Measurements from ENCODE around the gene INVS.

DNA sequence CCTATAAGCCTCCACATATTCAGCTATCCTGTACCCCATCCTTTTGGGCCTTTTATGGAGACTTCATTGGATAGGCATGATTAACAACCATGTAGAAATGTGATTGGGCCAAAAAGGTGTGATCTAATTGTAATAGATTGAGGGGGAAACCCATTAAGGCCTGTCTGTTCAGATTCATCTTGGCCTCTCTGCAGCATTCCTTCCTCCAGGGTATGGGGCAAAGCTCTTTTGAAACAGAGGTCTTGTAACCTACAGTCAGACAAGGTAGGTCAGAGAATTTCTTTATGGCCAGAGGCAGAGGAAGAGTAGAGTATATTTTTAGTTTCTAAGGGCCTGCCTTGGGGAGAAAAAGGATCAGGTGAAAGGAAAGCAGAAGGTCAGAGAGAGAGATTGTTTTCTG is 98.5 kb downstream of the INVS start:
- TF ChIP-seq, protein P1, sequence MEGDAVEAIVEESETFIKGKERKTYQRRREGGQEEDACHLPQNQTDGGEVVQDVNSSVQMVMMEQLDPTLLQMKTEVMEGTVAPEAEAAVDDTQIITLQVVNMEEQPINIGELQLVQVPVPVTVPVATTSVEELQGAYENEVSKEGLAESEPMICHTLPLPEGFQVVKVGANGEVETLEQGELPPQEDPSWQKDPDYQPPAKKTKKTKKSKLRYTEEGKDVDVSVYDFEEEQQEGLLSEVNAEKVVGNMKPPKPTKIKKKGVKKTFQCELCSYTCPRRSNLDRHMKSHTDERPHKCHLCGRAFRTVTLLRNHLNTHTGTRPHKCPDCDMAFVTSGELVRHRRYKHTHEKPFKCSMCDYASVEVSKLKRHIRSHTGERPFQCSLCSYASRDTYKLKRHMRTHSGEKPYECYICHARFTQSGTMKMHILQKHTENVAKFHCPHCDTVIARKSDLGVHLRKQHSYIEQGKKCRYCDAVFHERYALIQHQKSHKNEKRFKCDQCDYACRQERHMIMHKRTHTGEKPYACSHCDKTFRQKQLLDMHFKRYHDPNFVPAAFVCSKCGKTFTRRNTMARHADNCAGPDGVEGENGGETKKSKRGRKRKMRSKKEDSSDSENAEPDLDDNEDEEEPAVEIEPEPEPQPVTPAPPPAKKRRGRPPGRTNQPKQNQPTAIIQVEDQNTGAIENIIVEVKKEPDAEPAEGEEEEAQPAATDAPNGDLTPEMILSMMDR (IDR thresholded peaks at IDR 0.05), result no peak
- no peak for TF ChIP-seq POLR2A (IDR thresholded peaks at IDR 0.05)
